HUES48 (cell line): Measurements from ENCODE around the gene FBXO34.

Source experiments
- H3K27ac ChIP-seq: one replicate; pipeline ENCODE4 v1.7.0; 2013; ENCODE audit warnings: low read depth, low read length, inconsistent platforms
- H3K27me3 ChIP-seq: 2 replicates; pipeline ENCODE4 v1.6.1; 2013; ENCODE audit warnings: mild to moderate bottlenecking, low read length; ENCODE audit not compliant: control insufficient read depth, insufficient read depth
- H3K36me3 ChIP-seq: 2 replicates; pipeline ENCODE4 v1.6.1; 2013; ENCODE audit warnings: low read length; ENCODE audit not compliant: control insufficient read depth, insufficient read depth
- H3K4me1 ChIP-seq: 2 replicates; pipeline ENCODE4 v1.6.1; 2013; ENCODE audit warnings: mild to moderate bottlenecking, low read length; ENCODE audit not compliant: control insufficient read depth, insufficient read depth
- H3K4me3 ChIP-seq: 2 replicates; pipeline ENCODE4 v1.5.1; 2013; ENCODE audit warnings: mild to moderate bottlenecking, low read depth, low read length
- H3K9ac ChIP-seq: 2 replicates; pipeline ENCODE4 v1.6.1; 2013; ENCODE audit warnings: mild to moderate bottlenecking, low read depth, low read length, moderate library complexity
- H3K9me3 ChIP-seq: 2 replicates; pipeline ENCODE4 v1.6.1; 2013; ENCODE audit warnings: low read length; ENCODE audit not compliant: control insufficient read depth, insufficient read depth

The FBXO34 gene

DNA sequence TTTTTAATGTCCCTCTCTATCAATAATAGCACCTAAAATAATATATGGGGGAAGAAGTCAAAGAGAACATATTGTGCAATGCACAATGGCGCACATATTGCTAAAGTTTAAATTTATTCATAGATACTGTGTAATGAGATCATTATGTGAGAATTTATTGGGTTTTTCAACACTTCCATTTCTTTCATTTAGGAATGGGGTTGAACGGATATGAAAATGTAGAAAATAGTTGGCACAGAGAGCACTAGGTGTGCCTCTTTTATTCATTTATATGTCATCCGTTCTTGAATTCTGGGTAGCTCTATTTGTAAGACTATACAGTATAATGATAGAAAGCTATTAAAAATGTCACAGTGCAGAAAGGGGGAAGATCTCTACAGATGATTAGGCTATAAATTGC, 76.5 kb downstream of the FBXO34 start:
- H3K9ac ChIP-seq, result no peak overlapping the region
- no peak overlapping the region for H3K27ac ChIP-seq
- H3K36me3 ChIP-seq, result peaks cover 25% of the 10 kb centered on the region
- no peak overlapping the region for H3K4me3 ChIP-seq
- H3K27me3 ChIP-seq, result no peaks in the 10 kb centered on the region
- H3K4me1 ChIP-seq, result no peaks in the 10 kb centered on the region; the same call in 1 of the 2 replicates
- H3K9me3 ChIP-seq, result no peaks in the 10 kb centered on the region

DNA sequence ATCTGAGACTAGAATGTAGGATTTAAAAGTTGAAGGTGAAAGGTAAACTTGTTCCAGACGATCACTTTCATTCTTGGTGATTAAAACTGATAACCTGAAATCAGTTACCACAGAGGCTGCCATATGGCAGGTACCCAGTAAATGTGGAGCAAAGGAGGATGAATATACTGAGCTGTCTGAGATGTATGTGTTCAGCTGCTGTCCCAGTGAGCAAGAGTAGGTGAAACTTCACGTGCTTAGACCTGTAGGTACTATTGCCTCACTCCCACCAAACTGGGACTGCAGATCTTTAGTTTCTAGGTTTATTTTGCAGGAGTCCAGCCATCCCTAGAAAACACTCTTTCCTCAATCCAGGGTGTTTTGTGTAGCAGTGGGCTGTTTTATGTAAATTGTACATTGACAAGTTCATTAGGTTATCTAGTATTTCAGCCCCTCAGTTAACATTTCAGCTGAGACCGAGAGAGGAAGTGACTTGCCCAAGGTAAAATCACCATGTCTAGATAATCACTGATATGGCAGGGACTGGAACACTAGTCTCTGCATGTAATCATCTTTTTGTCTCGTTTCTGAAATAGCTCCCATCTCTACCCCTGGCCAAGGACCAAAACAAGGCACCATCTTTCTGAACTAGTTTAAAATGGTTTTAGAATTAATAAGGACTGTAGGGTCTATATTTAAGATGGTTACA, 77.7 kb downstream of the FBXO34 start:
- no peaks in the 10 kb centered on the region for H3K27me3 ChIP-seq
- no peak overlapping the region for H3K27ac ChIP-seq
- no peaks in the 10 kb centered on the region; the same call in 1 of the 2 replicates for H3K4me1 ChIP-seq
- H3K9ac ChIP-seq, result no peak overlapping the region
- peaks cover 27% of the 10 kb centered on the region for H3K36me3 ChIP-seq
- H3K4me3 ChIP-seq, result no peak overlapping the region
- H3K9me3 ChIP-seq, result no peaks in the 10 kb centered on the region

DNA sequence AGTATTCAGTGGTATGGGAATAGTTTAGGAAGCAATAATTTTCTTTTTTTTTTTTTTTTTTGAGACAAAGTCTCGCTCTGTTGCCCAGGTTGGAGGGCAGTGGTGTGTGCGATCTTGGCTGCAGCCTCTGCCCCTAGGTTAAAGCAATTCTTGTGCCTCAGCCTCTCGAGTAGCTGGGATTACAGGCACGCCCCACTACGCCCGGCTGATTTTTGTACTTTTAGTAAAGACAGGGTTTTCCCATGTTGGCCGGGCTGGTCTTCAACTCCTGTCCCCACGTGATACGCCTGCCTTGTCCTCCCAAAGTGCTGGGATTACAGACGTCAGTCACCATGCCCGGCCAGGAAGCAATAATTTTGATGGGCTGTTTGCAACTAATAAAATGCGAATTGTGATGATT, 78.3 kb downstream of the FBXO34 start:
- H3K4me1 ChIP-seq, result peaks cover 3% of the 10 kb centered on the region; the same call in 1 of the 2 replicates
- peaks cover 27% of the 10 kb centered on the region for H3K36me3 ChIP-seq
- H3K27me3 ChIP-seq, result no peaks in the 10 kb centered on the region
- H3K9ac ChIP-seq, result no peak overlapping the region
- no peak overlapping the region for H3K27ac ChIP-seq
- no peak overlapping the region for H3K4me3 ChIP-seq
- no peaks in the 10 kb centered on the region for H3K9me3 ChIP-seq

DNA sequence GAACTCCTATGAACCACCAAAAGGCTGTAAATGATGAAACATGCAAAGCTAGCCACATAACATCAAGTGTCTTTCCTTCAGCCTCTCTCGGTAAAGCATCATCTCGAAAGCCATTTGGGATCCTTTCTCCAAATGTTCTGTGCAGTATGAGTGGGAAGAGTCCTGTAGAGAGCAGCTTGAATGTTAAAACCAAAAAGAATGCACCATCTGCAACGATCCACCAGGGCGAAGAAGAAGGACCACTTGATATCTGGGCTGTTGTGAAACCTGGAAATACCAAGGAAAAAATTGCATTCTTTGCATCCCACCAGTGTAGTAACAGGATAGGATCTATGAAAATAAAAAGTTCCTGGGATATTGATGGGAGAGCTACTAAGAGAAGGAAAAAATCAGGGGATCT, 79.2 kb downstream of the FBXO34 start:
- H3K27me3 ChIP-seq, result no peaks in the 10 kb centered on the region
- peaks cover 3% of the 10 kb centered on the region; the same call in 1 of the 2 replicates for H3K4me1 ChIP-seq
- no peak overlapping the region for H3K27ac ChIP-seq

DNA sequence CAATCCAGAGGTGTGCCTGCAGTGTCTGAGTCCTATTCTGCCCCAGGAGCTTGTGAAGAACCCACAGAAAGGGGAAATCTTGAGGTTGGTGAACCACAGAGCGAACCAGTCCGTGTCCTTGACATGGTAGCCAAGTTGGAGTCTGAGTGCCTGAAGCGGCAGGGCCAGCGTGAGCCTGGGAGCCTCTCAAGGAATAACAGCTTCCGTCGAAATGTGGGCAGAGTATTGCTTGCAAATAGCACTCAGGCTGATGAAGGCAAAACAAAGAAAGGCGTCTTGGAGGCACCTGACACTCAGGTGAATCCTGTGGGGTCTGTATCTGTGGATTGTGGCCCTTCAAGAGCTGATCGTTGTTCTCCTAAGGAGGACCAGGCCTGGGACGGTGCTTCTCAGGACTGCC, 79.9 kb downstream of the FBXO34 start:
- H3K36me3 ChIP-seq, result peaks cover 27% of the 10 kb centered on the region
- H3K4me1 ChIP-seq, result peaks cover 3% of the 10 kb centered on the region; the same call in 1 of the 2 replicates
- H3K9ac ChIP-seq, result no peak overlapping the region
- no peaks in the 10 kb centered on the region for H3K9me3 ChIP-seq
- H3K27ac ChIP-seq, result no peak overlapping the region
- H3K27me3 ChIP-seq, result no peaks in the 10 kb centered on the region
- no peak overlapping the region for H3K4me3 ChIP-seq

More for the DNA sequence above, 79.2 kb downstream of the FBXO34 start:
- H3K9ac ChIP-seq, result no peak overlapping the region
- peaks cover 27% of the 10 kb centered on the region for H3K36me3 ChIP-seq
- H3K4me3 ChIP-seq, result no peak overlapping the region
- no peaks in the 10 kb centered on the region for H3K9me3 ChIP-seq

DNA sequence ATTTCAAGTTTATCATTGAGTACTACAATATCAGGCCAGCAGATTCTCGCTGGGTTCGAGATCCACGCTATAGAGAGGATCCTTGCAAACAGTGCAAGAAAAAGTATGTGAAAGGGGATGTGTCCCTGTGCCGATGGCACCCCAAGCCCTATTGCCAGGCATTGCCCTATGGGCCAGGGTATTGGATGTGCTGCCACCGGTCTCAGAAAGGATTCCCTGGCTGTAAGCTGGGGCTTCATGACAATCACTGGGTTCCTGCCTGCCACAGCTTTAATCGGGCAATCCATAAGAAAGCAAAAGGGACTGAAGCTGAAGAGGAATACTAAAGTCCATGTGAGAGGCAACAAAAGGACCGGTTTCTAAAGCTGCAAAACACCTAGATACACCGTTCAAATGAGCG, 81.0 kb downstream of the FBXO34 start:
- no peaks in the 10 kb centered on the region for H3K27me3 ChIP-seq
- H3K27ac ChIP-seq, result no peak overlapping the region
- H3K36me3 ChIP-seq, result peaks cover 27% of the 10 kb centered on the region
- H3K9ac ChIP-seq, result no peak overlapping the region
- no peaks in the 10 kb centered on the region for H3K9me3 ChIP-seq
- peaks cover 3% of the 10 kb centered on the region; the same call in 1 of the 2 replicates for H3K4me1 ChIP-seq
- no peak overlapping the region for H3K4me3 ChIP-seq

DNA sequence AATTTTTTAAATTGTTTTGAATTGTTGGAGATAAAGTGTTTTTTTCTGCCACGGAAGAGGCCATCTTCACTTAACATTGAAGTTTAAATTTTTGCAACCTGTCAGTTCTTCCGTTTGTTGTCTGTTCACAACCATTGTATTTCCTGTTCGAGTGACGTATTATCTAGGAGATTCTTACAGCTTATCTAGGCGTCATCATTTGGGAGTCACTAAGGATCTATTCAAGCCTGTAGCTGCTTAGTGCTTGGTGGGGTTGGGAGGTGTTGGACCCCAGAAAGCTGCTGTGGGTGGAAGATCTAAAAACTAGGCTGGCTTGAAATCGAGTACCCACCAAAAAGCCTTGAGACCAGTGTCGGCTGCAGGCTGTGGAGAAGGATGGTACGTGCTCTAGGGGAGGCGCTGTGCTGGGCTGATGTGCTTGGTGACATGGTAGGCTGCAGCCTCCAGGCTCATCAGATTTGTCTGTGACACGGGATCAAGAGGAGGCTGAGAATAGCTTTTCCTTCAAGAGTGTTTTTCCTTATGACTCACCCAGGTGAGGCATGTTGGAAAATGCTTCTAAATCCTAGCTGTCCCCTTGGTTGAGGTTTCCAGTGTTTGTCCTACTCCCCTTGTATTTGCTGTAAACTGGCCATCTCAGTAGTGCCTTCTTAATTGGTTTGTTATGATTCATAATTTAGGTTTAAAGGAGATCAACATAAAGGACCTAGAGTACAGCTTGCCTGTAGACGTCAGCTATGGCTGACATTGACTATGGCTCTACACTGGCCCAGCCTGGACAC, 82.7 kb downstream of the FBXO34 start:
- Histone ChIP-seq H3K27ac (no peak overlapping the region), H3K4me1 (peaks cover 3% of the 10 kb centered on the region; the same call in 1 of the 2 replicates), H3K9ac (no peak overlapping the region), H3K36me3 (peaks cover 27% of the 10 kb centered on the region), H3K27me3 (no peaks in the 10 kb centered on the region), H3K4me3 (no peak overlapping the region), H3K9me3 (no peaks in the 10 kb centered on the region)

DNA sequence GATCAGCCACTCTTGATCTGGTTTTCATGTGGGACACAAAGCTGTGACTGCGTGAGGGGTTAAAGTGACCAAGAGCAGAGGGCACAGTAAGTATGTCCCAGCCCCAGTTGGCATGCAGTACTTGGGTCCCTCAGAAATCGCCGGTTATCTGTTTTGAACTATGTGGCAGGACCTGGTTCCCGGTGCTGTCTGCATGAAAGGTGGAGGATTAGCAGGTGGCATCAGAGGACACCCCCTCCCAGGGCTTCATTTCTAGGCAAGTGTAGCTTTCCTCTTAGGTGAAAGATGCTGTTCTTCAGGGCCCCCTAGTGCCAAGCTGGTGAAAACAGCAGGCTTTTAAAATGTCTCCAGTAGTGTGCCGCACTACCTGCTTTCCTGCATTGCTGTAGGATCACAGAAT, 83.3 kb downstream of the FBXO34 start:
- no peak overlapping the region for H3K27ac ChIP-seq
- no peak overlapping the region for H3K9ac ChIP-seq
- no peak overlapping the region for H3K4me3 ChIP-seq
- peaks cover 3% of the 10 kb centered on the region; the same call in 1 of the 2 replicates for H3K4me1 ChIP-seq
- H3K9me3 ChIP-seq, result no peaks in the 10 kb centered on the region
- no peaks in the 10 kb centered on the region for H3K27me3 ChIP-seq
- peaks cover 27% of the 10 kb centered on the region for H3K36me3 ChIP-seq

DNA sequence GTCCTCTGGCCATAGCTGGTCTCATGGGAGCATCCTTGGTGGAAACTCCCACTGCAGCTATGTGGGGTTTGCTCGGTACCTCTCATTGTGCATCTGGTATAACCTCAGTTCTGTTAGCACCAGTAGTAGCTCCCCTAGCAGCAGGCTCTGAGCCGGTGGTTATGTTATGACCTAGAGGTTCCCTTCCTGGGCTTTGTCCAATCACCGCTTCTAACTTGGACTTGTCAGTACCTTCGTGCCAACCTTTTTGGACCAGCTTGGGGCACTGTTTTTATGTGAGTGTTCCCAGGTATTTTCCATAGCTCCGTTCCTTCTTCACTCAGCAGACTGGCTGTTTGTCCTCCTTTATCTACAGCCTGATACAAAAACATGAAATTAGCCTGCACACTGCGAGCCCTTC, 84.7 kb downstream of the FBXO34 start:
- Histone ChIP-seq H3K27ac (no peak overlapping the region), H3K4me1 (0 out of 2 replicates have a peak, but pooled peaks cover 3% of the 10 kb centered on the region), H3K9me3 (no peaks in the 10 kb centered on the region), H3K36me3 (peaks cover 20% of the 10 kb centered on the region), H3K9ac (no peak overlapping the region), H3K27me3 (no peaks in the 10 kb centered on the region), H3K4me3 (no peak overlapping the region)

DNA sequence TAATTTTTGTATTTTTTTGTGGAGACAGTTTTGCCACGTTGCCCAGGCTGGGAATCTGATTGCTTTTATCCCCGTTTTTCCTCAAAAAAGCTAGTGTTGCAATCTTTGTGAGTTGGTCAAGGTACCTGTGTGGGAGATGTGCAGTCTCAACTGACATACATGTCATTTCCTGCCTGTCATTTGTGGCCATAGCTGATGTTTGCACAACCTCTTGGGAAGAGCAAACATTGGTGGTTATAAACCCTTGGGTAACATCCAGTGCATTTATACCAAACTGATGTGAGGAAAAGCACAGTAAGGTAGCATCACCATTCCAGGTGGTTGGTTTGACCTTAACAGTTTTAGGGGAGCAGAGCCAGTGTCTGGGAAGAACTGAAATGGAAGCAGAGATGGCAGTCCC, 85.7 kb downstream of the FBXO34 start:
- no peaks in the 10 kb centered on the region for H3K27me3 ChIP-seq
- H3K36me3 ChIP-seq, result peaks cover 10% of the 10 kb centered on the region
- H3K4me1 ChIP-seq, result 0 out of 2 replicates have a peak, but pooled peaks cover 3% of the 10 kb centered on the region
- no peak overlapping the region for H3K27ac ChIP-seq
- H3K4me3 ChIP-seq, result no peak overlapping the region
- no peaks in the 10 kb centered on the region for H3K9me3 ChIP-seq
- no peak overlapping the region for H3K9ac ChIP-seq

DNA sequence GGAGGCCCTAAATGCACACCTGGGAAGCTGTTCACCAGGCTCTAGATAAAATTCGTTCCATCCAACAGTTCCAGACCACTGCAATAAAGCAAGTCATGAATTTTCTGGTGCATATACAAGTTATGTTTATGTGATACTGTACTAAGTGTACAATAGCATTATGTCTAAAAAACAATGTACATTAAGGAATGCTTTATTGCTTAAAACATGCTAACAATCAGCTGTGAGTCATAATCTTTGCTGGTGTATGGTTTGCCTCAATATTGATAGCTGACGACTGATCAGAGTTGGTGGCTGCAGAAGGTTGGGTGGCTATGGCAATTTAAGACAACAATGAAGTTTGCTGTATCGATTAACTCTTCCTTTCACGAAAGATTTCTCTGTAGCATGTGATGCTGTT, 88.1 kb downstream of the FBXO34 start:
- Histone ChIP-seq H3K27ac (no peak overlapping the region), H3K9ac (no peak overlapping the region), H3K36me3 (no peaks in the 10 kb centered on the region), H3K4me1 (0 out of 2 replicates have a peak, but pooled peaks cover 2% of the 10 kb centered on the region), H3K9me3 (no peaks in the 10 kb centered on the region), H3K4me3 (no peak overlapping the region), H3K27me3 (no peaks in the 10 kb centered on the region)
